ENCODE results near the gene WDR87.

Gene WDR87

DNA sequence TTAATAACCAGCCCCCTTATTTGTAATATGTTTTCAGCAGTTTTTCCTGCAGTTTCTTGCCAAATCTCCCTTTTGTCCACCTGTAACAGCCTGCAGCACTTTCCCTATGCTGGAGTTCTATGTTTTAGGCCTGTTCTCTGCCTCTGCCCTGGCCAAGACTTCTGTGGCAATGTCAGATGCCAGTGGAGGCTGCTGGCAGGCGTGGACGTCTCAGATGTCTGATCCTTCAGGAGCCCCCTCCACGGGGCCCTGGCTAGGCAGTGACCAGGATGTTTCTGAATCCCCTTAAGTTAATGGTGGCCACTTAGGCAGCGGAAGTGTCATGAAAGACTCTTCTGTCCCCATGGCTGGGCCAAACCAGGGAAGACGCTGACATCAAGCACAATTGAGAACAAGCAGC lies 41.4 kb upstream of the WDR87 start:
- no peak overlapping the region for H3K4me2 ChIP-seq (ENCODE audit: low read length)
- no peak overlapping the region for H3K27ac ChIP-seq (ENCODE audit: low read length)
- no peaks in the 10 kb centered on the region; the same call in 1 of the 2 replicates for H4K20me1 ChIP-seq (ENCODE audit: insufficient read depth, low read length)
- H3K79me2 ChIP-seq (ENCODE audit: low read length) = peaks cover 14% of the 10 kb centered on the region
- H2AFZ ChIP-seq (ENCODE audit: low read depth, low read length) = no peak overlapping the region
- H3K4me3 ChIP-seq (ENCODE audit: low read length) = no peak overlapping the region
- H3K27me3 ChIP-seq (ENCODE audit: low read depth, low read length) = no peaks in the 10 kb centered on the region
- TF ChIP-seq CTCF (IDR thresholded peaks at IDR 0.05; ENCODE audit: low read depth, low read length) (no peak), EZH2phosphoT487 (IDR thresholded peaks at IDR 0.05; ENCODE audit: low read depth) (no peak)
- peaks cover 23% of the 10 kb centered on the region for H3K4me1 ChIP-seq (ENCODE audit: low read length)
- H3K9ac ChIP-seq (ENCODE audit: low read length) = no peak overlapping the region
- H3K36me3 ChIP-seq (replicated peaks; ENCODE audit: low read depth, low read length) = peaks cover 4% of the 10 kb centered on the region
- no peaks in the 10 kb centered on the region for H3K9me3 ChIP-seq (ENCODE audit: insufficient read depth, low read length)

GRCh38 chr19:37946132-37946531 lies 39.7 kb upstream of the WDR87 start:
- Histone ChIP-seq H3K79me2 (ENCODE audit: low read length) (peaks cover 6% of the 10 kb centered on the region; the same call in 1 of the 2 replicates), H3K27ac (ENCODE audit: low read length) (no peak overlapping the region)

DNA sequence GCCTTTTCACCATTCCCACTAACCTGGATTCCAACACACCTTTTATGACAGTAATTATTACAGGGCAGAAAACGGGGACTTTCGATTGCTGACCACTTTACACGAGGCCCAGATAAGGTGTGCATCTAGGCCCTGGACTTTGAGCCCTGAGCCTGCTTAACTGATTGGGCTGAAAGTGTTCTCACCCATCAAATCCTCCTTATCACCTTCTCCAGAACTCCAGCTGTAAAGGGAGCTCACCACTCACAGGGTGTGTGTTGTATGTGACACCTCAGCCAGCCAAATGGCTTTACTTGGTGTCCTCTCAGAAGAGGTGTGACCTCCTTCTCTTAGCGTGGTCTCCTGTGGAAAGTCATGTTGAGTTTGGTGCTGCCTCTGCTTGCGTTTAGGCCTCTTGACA lies 37.1 kb upstream of the WDR87 start:
- no peak overlapping the region for H3K4me3 ChIP-seq (ENCODE audit: low read length)
- TF ChIP-seq EZH2phosphoT487 (IDR thresholded peaks at IDR 0.05; ENCODE audit: low read depth) (no peak), CTCF (IDR thresholded peaks at IDR 0.05; ENCODE audit: low read depth, low read length) (no peak)
- H3K27ac ChIP-seq (ENCODE audit: low read length) = no peak overlapping the region
- no peaks in the 10 kb centered on the region for H3K9me3 ChIP-seq (ENCODE audit: insufficient read depth, low read length)
- H3K9ac ChIP-seq (ENCODE audit: low read length) = no peak overlapping the region
- no peaks in the 10 kb centered on the region for H3K27me3 ChIP-seq (ENCODE audit: low read depth, low read length)
- H3K4me2 ChIP-seq (ENCODE audit: low read length) = no peak overlapping the region
- peaks cover 9% of the 10 kb centered on the region for H3K36me3 ChIP-seq (replicated peaks; ENCODE audit: low read depth, low read length)
- peaks cover 6% of the 10 kb centered on the region; the same call in 1 of the 2 replicates for H3K79me2 ChIP-seq (ENCODE audit: low read length)
- no peak overlapping the region for H2AFZ ChIP-seq (ENCODE audit: low read depth, low read length)
- H3K4me1 ChIP-seq (ENCODE audit: low read length) = no peaks in the 10 kb centered on the region
- no peaks in the 10 kb centered on the region; the same call in 1 of the 2 replicates for H4K20me1 ChIP-seq (ENCODE audit: insufficient read depth, low read length)

More at GRCh38 chr19:37946132-37946531, 39.7 kb upstream of the WDR87 start:
- Histone ChIP-seq H3K36me3 (replicated peaks; ENCODE audit: low read depth, low read length) (no peaks in the 10 kb centered on the region), H3K9ac (ENCODE audit: low read length) (no peak overlapping the region), H3K4me2 (ENCODE audit: low read length) (no peak overlapping the region), H3K4me1 (ENCODE audit: low read length) (peaks cover 11% of the 10 kb centered on the region), H4K20me1 (ENCODE audit: insufficient read depth, low read length) (no peaks in the 10 kb centered on the region; the same call in 1 of the 2 replicates), H2AFZ (ENCODE audit: low read depth, low read length) (no peak overlapping the region), H3K27me3 (ENCODE audit: low read depth, low read length) (no peaks in the 10 kb centered on the region), H3K4me3 (ENCODE audit: low read length) (no peak overlapping the region), H3K9me3 (ENCODE audit: insufficient read depth, low read length) (no peaks in the 10 kb centered on the region)
- TF ChIP-seq CTCF (IDR thresholded peaks at IDR 0.05; ENCODE audit: low read depth, low read length) = no peak
- no peak for TF ChIP-seq EZH2phosphoT487 (IDR thresholded peaks at IDR 0.05; ENCODE audit: low read depth)

- TF ChIP-seq EZH2phosphoT487 (IDR thresholded peaks at IDR 0.05; ENCODE audit: low read depth) = no peak
- TF ChIP-seq CTCF (IDR thresholded peaks at IDR 0.05; ENCODE audit: low read depth, low read length) = no peak
- Histone ChIP-seq H3K79me2 (ENCODE audit: low read length) (peaks cover 6% of the 10 kb centered on the region; the same call in 1 of the 2 replicates), H3K4me1 (ENCODE audit: low read length) (no peaks in the 10 kb centered on the region), H2AFZ (ENCODE audit: low read depth, low read length) (no peak overlapping the region), H3K4me3 (ENCODE audit: low read length) (no peak overlapping the region), H3K36me3 (replicated peaks; ENCODE audit: low read depth, low read length) (peaks cover 15% of the 10 kb centered on the region), H4K20me1 (ENCODE audit: insufficient read depth, low read length) (no peaks in the 10 kb centered on the region; the same call in 1 of the 2 replicates), H3K4me2 (ENCODE audit: low read length) (no peak overlapping the region), H3K9ac (ENCODE audit: low read length) (no peak overlapping the region), H3K27ac (ENCODE audit: low read length) (no peak overlapping the region), H3K9me3 (ENCODE audit: insufficient read depth, low read length) (no peaks in the 10 kb centered on the region), H3K27me3 (ENCODE audit: low read depth, low read length) (no peaks in the 10 kb centered on the region)
Observed at GRCh38 chr19:37942516-37942902, 36.1 kb upstream of the WDR87 start.
